Measurements from ENCODE around the gene ATP8B3. TPM values are rescaled to one million over a fixed set of nuclear protein-coding genes. Genes with fewer than 3 reads are reported as not detected.

Gene ATP8B3
- total and polyA plus RNA-seq, 9 of the 15 experiments (the other 6 are each of a cell fraction or from before 2014, with no cell fraction given), result 1.2 to 12.3 (median 3.8) TPM

- TF ChIP-seq REST (IDR thresholded peaks at IDR 0.05; ENCODE audit: borderline replicate concordance) (peak; percentile 18; the same call in 1 of the 2 replicates), REST (CRISPR knock-in tag; IDR thresholded peaks at IDR 0.05; ENCODE audit: low read depth) (no peak), CTCFL (IDR thresholded peaks at IDR 0.05; ENCODE audit: borderline replicate concordance, insufficient read depth, low read depth, low read length, poor library complexity, severe bottlenecking) (peak; percentile 10), ZNF551 (CRISPR knock-in tag; IDR thresholded peaks at IDR 0.05) (no peak), TFAP4 (CRISPR knock-in tag; IDR thresholded peaks at IDR 0.05; ENCODE audit: borderline replicate concordance) (peak; percentile 26; the same call in 1 of the 2 replicates)
- TF ChIP-seq, protein P1, sequence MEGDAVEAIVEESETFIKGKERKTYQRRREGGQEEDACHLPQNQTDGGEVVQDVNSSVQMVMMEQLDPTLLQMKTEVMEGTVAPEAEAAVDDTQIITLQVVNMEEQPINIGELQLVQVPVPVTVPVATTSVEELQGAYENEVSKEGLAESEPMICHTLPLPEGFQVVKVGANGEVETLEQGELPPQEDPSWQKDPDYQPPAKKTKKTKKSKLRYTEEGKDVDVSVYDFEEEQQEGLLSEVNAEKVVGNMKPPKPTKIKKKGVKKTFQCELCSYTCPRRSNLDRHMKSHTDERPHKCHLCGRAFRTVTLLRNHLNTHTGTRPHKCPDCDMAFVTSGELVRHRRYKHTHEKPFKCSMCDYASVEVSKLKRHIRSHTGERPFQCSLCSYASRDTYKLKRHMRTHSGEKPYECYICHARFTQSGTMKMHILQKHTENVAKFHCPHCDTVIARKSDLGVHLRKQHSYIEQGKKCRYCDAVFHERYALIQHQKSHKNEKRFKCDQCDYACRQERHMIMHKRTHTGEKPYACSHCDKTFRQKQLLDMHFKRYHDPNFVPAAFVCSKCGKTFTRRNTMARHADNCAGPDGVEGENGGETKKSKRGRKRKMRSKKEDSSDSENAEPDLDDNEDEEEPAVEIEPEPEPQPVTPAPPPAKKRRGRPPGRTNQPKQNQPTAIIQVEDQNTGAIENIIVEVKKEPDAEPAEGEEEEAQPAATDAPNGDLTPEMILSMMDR (IDR thresholded peaks at IDR 0.05 in 2 of 3, conservative IDR thresholded peaks at IDR 0.05 in 1 of 3; ENCODE audit: insufficient read depth in 2 of 3, low read depth in 1 of 3, low read length in 3 of 3), result peak; percentile 38 to 92 (median 53); a peak in 5 of 6 replicates
Measured at GRCh38 chr19:1780272-1780958, 31.7 kb downstream of the ATP8B3 start (continued).
